Activated CD4-positive, alpha-beta T cell treated with anti-CD3 and anti-CD28 coated beads, Interleukin-2, amount 10 ng/mL, durations not matched to agents 24 days and 14 days (primary cell): Measurements from ENCODE around the gene PRDX6. TPM values are rescaled to one million over a fixed set of nuclear protein-coding genes. Genes with fewer than 3 reads are reported as not detected.

Experiments
- DNase-seq: peaks from one replicate; pipeline ENCODE4 v3.0.0; 2022
- H3K27ac Mint-ChIP-seq: one replicate; pipeline ENCODE4 v1.8.0; 2022; ENCODE audit warnings: mild to moderate bottlenecking, mixed read lengths
- H3K27me3 Mint-ChIP-seq: one replicate; pipeline ENCODE4 v1.8.0; 2022; ENCODE audit warnings: mixed read lengths
- H3K36me3 Mint-ChIP-seq: one replicate; pipeline ENCODE4 v1.8.0; 2022; ENCODE audit warnings: low read depth, mild to moderate bottlenecking, mixed read lengths
- H3K4me1 Mint-ChIP-seq: one replicate; pipeline ENCODE4 v1.8.0; 2021; ENCODE audit warnings: mixed read lengths
- H3K4me3 Mint-ChIP-seq: one replicate; pipeline ENCODE4 v1.8.0; 2022; ENCODE audit warnings: mild to moderate bottlenecking, moderate library complexity, mixed read lengths
- H3K9me3 Mint-ChIP-seq: one replicate; pipeline ENCODE4 v1.8.0; 2021; ENCODE audit warnings: mixed read lengths
- intact Hi-C: fragments of 100-400 bp; cut with micrococcal nuclease; formaldehyde crosslinking; loops from one replicate; pipeline ENCODE4 v1.15.1; 2023
- total RNA-seq: library from RNA; stranded (reverse); gene quantifications from 2 replicates; pipeline ENCODE4 v1.2.3, GENCODE V29; 2022

The PRDX6 gene
- total RNA-seq, 1 donor from 2014 or later, result 131 TPM

- peaks cover 48% of the 10 kb centered on the region for H3K4me1 Mint-ChIP-seq
- peaks cover 36% of the 10 kb centered on the region for H3K36me3 Mint-ChIP-seq
- DNase-seq, result no peak
Observed at GRCh38 chr1:173475564-173476196, 1.5 kb upstream of the PRDX6 start.

GRCh38 chr1:173476197-173476664 lies 904 bp upstream of the PRDX6 start:
- Mint-ChIP-seq H3K9me3 (no peaks in the 10 kb centered on the region), H3K27ac (peak overlapping the region; percentile 96), H3K36me3 (peaks cover 32% of the 10 kb centered on the region), H3K4me3 (peak overlapping the region; percentile 92), H3K27me3 (no peaks in the 10 kb centered on the region), H3K4me1 (peaks cover 48% of the 10 kb centered on the region)
- intact Hi-C loops, result loop anchor here (1.0 to 10.0 kb wide), 6 partner anchors 45 to 1526 kb away; partner anchors contain the start of genes RABGAP1L, RC3H1 and SUCO
- peak; percentile 64 for DNase-seq

More at GRCh38 chr1:173475564-173476196, 1.5 kb upstream of the PRDX6 start:
- intact Hi-C loops, result loop anchor here (1.0 to 10.0 kb wide), 6 partner anchors 44 to 1527 kb away; partner anchors contain the start of genes RABGAP1L, RC3H1 and SUCO
- H3K9me3 Mint-ChIP-seq, result no peaks in the 10 kb centered on the region
- H3K27ac Mint-ChIP-seq, result peak overlapping the region; percentile 18
- no peaks in the 10 kb centered on the region for H3K27me3 Mint-ChIP-seq
- peak overlapping the region; percentile 92 for H3K4me3 Mint-ChIP-seq

- peaks cover 48% of the 10 kb centered on the region for H3K4me1 Mint-ChIP-seq
- peak overlapping the region; percentile 92 for H3K4me3 Mint-ChIP-seq
Observed at GRCh38 chr1:173476665-173477285, 360 bp upstream of the PRDX6 start.

GRCh38 chr1:173478094-173478674 lies 1.0 kb downstream of the PRDX6 start:
- intact Hi-C loops, result loop anchor here (5.0 to 10.0 kb wide), 3 partner anchors 679 to 1524 kb away; partner anchors contain the start of genes RABGAP1L and SUCO
- peak overlapping the region; percentile 90 for H3K4me3 Mint-ChIP-seq
- peak; percentile 65 for DNase-seq
- H3K27ac Mint-ChIP-seq, result peak overlapping the region; percentile 91
- H3K27me3 Mint-ChIP-seq, result no peaks in the 10 kb centered on the region
- H3K36me3 Mint-ChIP-seq, result peaks cover 35% of the 10 kb centered on the region
- peaks cover 49% of the 10 kb centered on the region for H3K4me1 Mint-ChIP-seq
- no peaks in the 10 kb centered on the region for H3K9me3 Mint-ChIP-seq

More at GRCh38 chr1:173476665-173477285, 360 bp upstream of the PRDX6 start:
- peaks cover 32% of the 10 kb centered on the region for H3K36me3 Mint-ChIP-seq
- no peaks in the 10 kb centered on the region for H3K27me3 Mint-ChIP-seq
- intact Hi-C loops, result loop anchor here (1.0 to 10.0 kb wide), 8 partner anchors 45 to 1526 kb away; partner anchors contain the start of genes CENPL, DARS2, RABGAP1L and RC3H1
- no peaks in the 10 kb centered on the region for H3K9me3 Mint-ChIP-seq
- H3K27ac Mint-ChIP-seq, result peak overlapping the region; percentile 96
- DNase-seq, result peak; percentile 92

GRCh38 chr1:173479649-173480048 lies 2.5 kb downstream of the PRDX6 start:
- no peaks in the 10 kb centered on the region for H3K9me3 Mint-ChIP-seq
- H3K36me3 Mint-ChIP-seq, result peaks cover 40% of the 10 kb centered on the region
- no peak overlapping the region for H3K4me3 Mint-ChIP-seq
- H3K27me3 Mint-ChIP-seq, result no peaks in the 10 kb centered on the region
- H3K4me1 Mint-ChIP-seq, result peaks cover 38% of the 10 kb centered on the region
- no peak for DNase-seq
- intact Hi-C loops, result loop anchor here (5.0 to 10.0 kb wide), 3 partner anchors 678 to 1523 kb away; partner anchors contain the start of genes RABGAP1L and SUCO
- H3K27ac Mint-ChIP-seq, result no peak overlapping the region

- Mint-ChIP-seq H3K4me3 (no peak overlapping the region), H3K36me3 (peaks cover 51% of the 10 kb centered on the region), H3K9me3 (no peaks in the 10 kb centered on the region), H3K27me3 (no peaks in the 10 kb centered on the region), H3K27ac (no peak overlapping the region), H3K4me1 (peaks cover 26% of the 10 kb centered on the region)
- intact Hi-C loops, result no loop called here
- DNase-seq, result no peak
Observed at GRCh38 chr1:173481195-173481772, 4.1 kb downstream of the PRDX6 start.

GRCh38 chr1:173482683-173483082 lies 5.5 kb downstream of the PRDX6 start:
- no peak overlapping the region for H3K27ac Mint-ChIP-seq
- H3K36me3 Mint-ChIP-seq, result peaks cover 63% of the 10 kb centered on the region
- no peak for DNase-seq
- H3K27me3 Mint-ChIP-seq, result no peaks in the 10 kb centered on the region
- no peak overlapping the region for H3K4me3 Mint-ChIP-seq
- peaks cover 26% of the 10 kb centered on the region for H3K4me1 Mint-ChIP-seq
- intact Hi-C loops, result no loop called here
- no peaks in the 10 kb centered on the region for H3K9me3 Mint-ChIP-seq

- H3K36me3 Mint-ChIP-seq, result peaks cover 75% of the 10 kb centered on the region
Observed at GRCh38 chr1:173484276-173484675, 7.1 kb downstream of the PRDX6 start.

GRCh38 chr1:173485401-173485800 lies 8.3 kb downstream of the PRDX6 start:
- H3K27ac Mint-ChIP-seq, result no peak overlapping the region
- H3K4me1 Mint-ChIP-seq, result peaks cover 8% of the 10 kb centered on the region
- H3K36me3 Mint-ChIP-seq, result peaks cover 74% of the 10 kb centered on the region
- H3K4me3 Mint-ChIP-seq, result no peak overlapping the region
- no peak for DNase-seq
- H3K27me3 Mint-ChIP-seq, result no peaks in the 10 kb centered on the region
- H3K9me3 Mint-ChIP-seq, result no peaks in the 10 kb centered on the region
- intact Hi-C loops, result no loop called here

More at GRCh38 chr1:173484276-173484675, 7.1 kb downstream of the PRDX6 start:
- H3K4me3 Mint-ChIP-seq, result no peak overlapping the region
- no peak overlapping the region for H3K27ac Mint-ChIP-seq
- no peaks in the 10 kb centered on the region for H3K27me3 Mint-ChIP-seq
- H3K4me1 Mint-ChIP-seq, result peaks cover 17% of the 10 kb centered on the region
- intact Hi-C loops, result no loop called here
- DNase-seq, result no peak
- H3K9me3 Mint-ChIP-seq, result no peaks in the 10 kb centered on the region

GRCh38 chr1:173488001-173488400 lies 10.9 kb downstream of the PRDX6 start:
- H3K36me3 Mint-ChIP-seq, result peaks cover 55% of the 10 kb centered on the region
- H3K27ac Mint-ChIP-seq, result peak overlapping the region; percentile 32
- intact Hi-C loops, result no loop called here
- H3K4me3 Mint-ChIP-seq, result no peak overlapping the region
- H3K27me3 Mint-ChIP-seq, result no peaks in the 10 kb centered on the region
- no peaks in the 10 kb centered on the region for H3K9me3 Mint-ChIP-seq
- peaks cover 6% of the 10 kb centered on the region for H3K4me1 Mint-ChIP-seq
- DNase-seq, result no peak

- Mint-ChIP-seq H3K27ac (no peak overlapping the region), H3K4me3 (no peak overlapping the region), H3K27me3 (no peaks in the 10 kb centered on the region), H3K9me3 (peaks cover 4% of the 10 kb centered on the region), H3K36me3 (peaks cover 50% of the 10 kb centered on the region), H3K4me1 (peaks cover 6% of the 10 kb centered on the region)
- intact Hi-C loops, result no loop called here
- DNase-seq, result no peak
Observed at GRCh38 chr1:173489149-173489600, 12.0 kb downstream of the PRDX6 start.

- no peaks in the 10 kb centered on the region for H3K27me3 Mint-ChIP-seq
- H3K4me1 Mint-ChIP-seq, result peaks cover 4% of the 10 kb centered on the region
- peaks cover 44% of the 10 kb centered on the region for H3K36me3 Mint-ChIP-seq
- H3K4me3 Mint-ChIP-seq, result no peak overlapping the region
- H3K9me3 Mint-ChIP-seq, result peaks cover 4% of the 10 kb centered on the region
- DNase-seq, result no peak
- intact Hi-C loops, result no loop called here
- no peak overlapping the region for H3K27ac Mint-ChIP-seq
Observed at GRCh38 chr1:173489929-173490328, 12.8 kb downstream of the PRDX6 start.

- no peaks in the 10 kb centered on the region for H3K27me3 Mint-ChIP-seq
- no peak overlapping the region for H3K4me3 Mint-ChIP-seq
- intact Hi-C loops, result no loop called here
- no peak overlapping the region for H3K27ac Mint-ChIP-seq
- H3K36me3 Mint-ChIP-seq, result peaks cover 31% of the 10 kb centered on the region
- H3K9me3 Mint-ChIP-seq, result peaks cover 4% of the 10 kb centered on the region
- peaks cover 4% of the 10 kb centered on the region for H3K4me1 Mint-ChIP-seq
- no peak for DNase-seq
Observed at GRCh38 chr1:173491508-173491907, 14.4 kb downstream of the PRDX6 start.
